Measurements from ENCODE around the gene MRPS34. TPM values are rescaled to one million over a fixed set of nuclear protein-coding genes. Genes with fewer than 3 reads are reported as not detected.

Gene MRPS34
- total RNA-seq, 1 experiment from 2014 or later: 247 TPM

DNA sequence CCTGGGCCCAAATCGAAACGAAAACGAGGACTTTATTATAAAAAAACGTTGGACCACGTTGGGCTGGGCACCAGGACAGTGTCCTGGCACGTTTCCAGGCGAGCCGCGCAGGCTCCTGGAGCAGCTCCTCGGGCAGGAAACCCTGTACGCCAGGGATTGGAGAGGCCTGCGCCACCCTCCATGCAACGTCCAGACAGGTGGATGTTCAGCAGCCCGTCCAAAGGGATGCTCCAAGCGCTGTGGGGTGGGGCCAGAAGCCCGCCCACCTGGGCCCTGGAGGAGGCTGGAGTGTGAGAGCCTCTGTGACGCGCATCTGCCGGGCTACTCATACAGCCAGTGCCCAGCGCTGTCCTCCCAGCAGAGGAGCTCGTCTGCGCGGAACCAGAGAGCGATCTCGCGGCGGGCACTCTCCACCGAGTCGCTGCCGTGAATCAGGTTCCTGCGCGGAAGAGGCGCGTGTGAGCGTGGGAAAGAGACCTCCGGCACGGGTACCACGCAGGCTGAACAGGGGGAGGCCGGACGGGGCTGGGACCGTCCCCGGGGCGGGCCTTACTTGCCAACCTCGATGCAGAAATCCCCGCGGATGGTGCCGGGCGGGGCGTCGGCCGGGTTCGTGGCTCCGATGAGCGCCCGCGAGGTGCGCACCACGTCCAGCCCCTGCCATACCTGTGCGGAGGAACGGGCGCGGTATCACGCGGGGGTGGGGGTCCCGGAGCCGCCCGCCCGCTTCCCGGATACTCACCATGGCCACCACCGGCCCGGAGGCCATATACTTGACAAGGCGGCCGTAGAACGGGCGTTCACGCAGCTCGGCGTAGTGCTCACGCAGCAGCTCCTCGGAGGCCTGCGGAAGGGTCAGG lies 2.4 kb downstream of the MRPS34 start:
- H3K9me3 ChIP-seq (ENCODE audit: low read depth, low read length, poor library complexity, severe bottlenecking): no peaks in the 10 kb centered on the region
- H3K36me3 ChIP-seq (ENCODE audit: insufficient read depth, low read length, poor library complexity, severe bottlenecking): peaks cover 15% of the 10 kb centered on the region
- peak overlapping the region; percentile 63 for H3K4me3 ChIP-seq (ENCODE audit: low read depth, low read length, poor library complexity, severe bottlenecking)
- no TSS peak for BruUV-seq (replicated peaks)
- H3K27me3 ChIP-seq (replicated peaks; ENCODE audit: insufficient read depth, low read depth, low read length, poor library complexity): no peaks in the 10 kb centered on the region
- H3K4me1 ChIP-seq (ENCODE audit: insufficient read depth, low read length, poor library complexity, severe bottlenecking): peaks cover 4% of the 10 kb centered on the region
- no peak for TF ChIP-seq EZH2 (IDR thresholded peaks at IDR 0.05; ENCODE audit: borderline replicate concordance, low read depth, low read length, poor library complexity, severe bottlenecking)
- DNase-seq (ENCODE audit: low spot score): peak; percentile 47
- peak overlapping the region; percentile 98 for H3K27ac ChIP-seq (ENCODE audit: low read depth, low read length, poor library complexity, severe bottlenecking)
- ChIA-PET POLR2A (ENCODE audit: low non-redundant PET) (interaction anchor here (0.5 to 0.7 kb wide), 2 partner anchors 16 to 477 kb away, joined by 3 to 9 read pairs; no protein-coding TSS in a partner anchor), CTCF (no interaction called here)
- intact Hi-C loops (cut with micrococcal nuclease; ENCODE audit: unreplicated experiment): loop anchor here (10.0 kb wide), 1 partner anchor 54 kb away; the partner anchor contains the start of genes FAHD1 and HAGH

DNA sequence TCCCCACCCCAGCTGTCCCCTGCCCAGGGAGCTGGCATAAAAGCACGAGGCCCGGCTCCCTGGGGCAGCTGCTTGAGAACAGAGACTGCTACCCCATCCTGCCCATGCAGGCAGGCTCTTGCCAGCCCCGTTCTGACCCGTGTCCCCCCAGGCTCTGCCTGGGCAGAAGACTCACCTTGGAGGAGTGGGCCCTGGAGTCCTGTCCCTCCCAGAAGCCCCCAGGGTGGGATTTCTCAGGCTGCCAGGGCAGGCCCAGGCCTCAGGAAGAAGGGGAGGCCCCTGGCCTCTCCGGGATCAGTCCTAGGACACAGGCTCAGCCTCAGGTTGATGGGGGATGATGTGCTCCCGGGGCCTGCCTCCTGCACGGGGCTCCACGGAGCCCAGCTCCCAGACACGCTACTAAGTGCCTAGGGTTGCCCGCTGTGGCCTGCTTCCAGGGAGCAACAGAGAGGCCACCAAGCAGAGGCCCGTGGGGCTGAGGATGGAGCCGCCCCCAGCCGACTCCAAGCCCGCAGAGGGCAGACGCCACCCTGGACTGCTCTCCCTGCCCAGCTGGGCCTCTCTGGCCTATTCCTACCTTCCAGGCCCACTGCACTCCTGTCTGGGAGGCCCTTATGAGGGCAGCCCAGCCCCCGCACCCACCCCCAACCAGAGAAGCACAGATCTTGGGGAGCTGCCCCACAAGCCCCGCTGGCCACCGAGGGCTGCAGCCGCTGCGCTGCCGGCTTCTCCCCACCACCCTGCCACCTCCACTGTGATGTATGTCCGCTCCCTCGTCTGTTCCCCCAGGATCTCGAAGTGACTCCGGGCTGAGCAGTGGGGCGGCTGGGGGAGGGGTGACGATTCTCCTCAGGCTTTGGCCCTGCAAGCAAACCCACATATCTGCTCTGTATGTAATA lies 3.3 kb downstream of the MRPS34 start:
- no peak for DNase-seq (ENCODE audit: low spot score)
- H3K27me3 ChIP-seq (replicated peaks; ENCODE audit: insufficient read depth, low read depth, low read length, poor library complexity): no peaks in the 10 kb centered on the region
- ChIA-PET POLR2A (ENCODE audit: low non-redundant PET) (interaction anchor here (0.5 to 0.7 kb wide), 2 partner anchors 15 to 476 kb away, joined by 3 to 9 read pairs; no protein-coding TSS in a partner anchor), CTCF (no interaction called here)
- no peaks in the 10 kb centered on the region for H3K9me3 ChIP-seq (ENCODE audit: low read depth, low read length, poor library complexity, severe bottlenecking)
- peaks cover 20% of the 10 kb centered on the region for H3K36me3 ChIP-seq (ENCODE audit: insufficient read depth, low read length, poor library complexity, severe bottlenecking)
- intact Hi-C loops (cut with micrococcal nuclease; ENCODE audit: unreplicated experiment): loop anchor here (10.0 kb wide), 1 partner anchor 55 kb away; the partner anchor contains the start of genes FAHD1 and HAGH
- H3K27ac ChIP-seq (ENCODE audit: low read depth, low read length, poor library complexity, severe bottlenecking): no peak overlapping the region
- no TSS peak for BruUV-seq (replicated peaks)
- TF ChIP-seq EZH2 (IDR thresholded peaks at IDR 0.05; ENCODE audit: borderline replicate concordance, low read depth, low read length, poor library complexity, severe bottlenecking) (no peak), CTCF (conservative IDR thresholded peaks at IDR 0.05; ENCODE audit: low read depth, low read length) (no peak)
- peaks cover 4% of the 10 kb centered on the region for H3K4me1 ChIP-seq (ENCODE audit: insufficient read depth, low read length, poor library complexity, severe bottlenecking)
- H3K4me3 ChIP-seq (ENCODE audit: low read depth, low read length, poor library complexity, severe bottlenecking): peak overlapping the region; percentile 63

DNA sequence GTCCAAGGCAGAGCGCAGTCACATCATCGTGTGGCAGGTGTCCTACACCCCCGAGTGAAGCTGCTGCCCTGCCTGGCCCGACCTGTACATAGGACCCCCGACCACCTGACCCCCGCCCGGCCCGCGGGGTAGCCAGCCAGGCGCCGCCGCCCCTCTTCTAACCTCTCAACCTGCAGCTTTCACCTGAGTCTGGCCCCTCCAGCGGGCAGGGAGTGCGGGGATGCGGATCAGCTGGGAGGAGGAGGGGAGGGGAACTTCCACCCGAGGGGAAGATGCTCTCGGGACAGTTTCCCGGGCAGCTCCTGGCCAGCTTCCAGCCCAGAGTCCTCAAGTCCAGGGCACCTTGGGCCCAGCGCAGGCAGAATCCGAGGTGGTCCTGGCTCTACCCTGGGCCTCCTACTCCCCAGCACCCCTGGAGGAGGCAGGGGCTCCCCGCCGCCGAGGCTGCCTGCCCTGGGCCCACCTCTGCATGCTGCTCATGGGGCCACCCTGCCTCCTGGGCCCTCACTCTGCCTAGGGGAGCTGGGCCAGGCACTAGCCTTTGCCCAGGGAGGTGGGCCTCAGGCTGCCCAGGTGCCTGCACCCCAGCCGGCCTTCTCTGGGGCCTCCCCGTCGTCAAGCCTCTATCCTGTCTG lies 4.0 kb downstream of the MRPS34 start:
- DNase-seq (ENCODE audit: low spot score): no peak
- Histone ChIP-seq H3K9me3 (ENCODE audit: low read depth, low read length, poor library complexity, severe bottlenecking) (no peaks in the 10 kb centered on the region), H3K4me1 (ENCODE audit: insufficient read depth, low read length, poor library complexity, severe bottlenecking) (peaks cover 4% of the 10 kb centered on the region), H3K27ac (ENCODE audit: low read depth, low read length, poor library complexity, severe bottlenecking) (no peak overlapping the region), H3K36me3 (ENCODE audit: insufficient read depth, low read length, poor library complexity, severe bottlenecking) (peaks cover 20% of the 10 kb centered on the region), H3K27me3 (replicated peaks; ENCODE audit: insufficient read depth, low read depth, low read length, poor library complexity) (no peaks in the 10 kb centered on the region), H3K4me3 (ENCODE audit: low read depth, low read length, poor library complexity, severe bottlenecking) (no peak overlapping the region)
- intact Hi-C loops (cut with micrococcal nuclease; ENCODE audit: unreplicated experiment): no loop called here
- TF ChIP-seq EZH2 (IDR thresholded peaks at IDR 0.05; ENCODE audit: borderline replicate concordance, low read depth, low read length, poor library complexity, severe bottlenecking) (no peak), CTCF (conservative IDR thresholded peaks at IDR 0.05; ENCODE audit: low read depth, low read length) (no peak)
- BruUV-seq (replicated peaks): no TSS peak
- CTCF ChIA-PET: no interaction called here
- POLR2A ChIA-PET (ENCODE audit: low non-redundant PET): no interaction called here
